Nucleus accumbens (tissue), 56 donors: ENCODE results near the gene ERN1.

Experiments
- DNase-seq, 56 donors: peaks; one replicate each; lab custom pipeline; 2025; lab: John Stamatoyannopoulos, UW

Gene ERN1

GRCh38 chr17:64091571-64091970, 38.4 kb downstream of the ERN1 start:
- DNase-seq, result no peak

DNA sequence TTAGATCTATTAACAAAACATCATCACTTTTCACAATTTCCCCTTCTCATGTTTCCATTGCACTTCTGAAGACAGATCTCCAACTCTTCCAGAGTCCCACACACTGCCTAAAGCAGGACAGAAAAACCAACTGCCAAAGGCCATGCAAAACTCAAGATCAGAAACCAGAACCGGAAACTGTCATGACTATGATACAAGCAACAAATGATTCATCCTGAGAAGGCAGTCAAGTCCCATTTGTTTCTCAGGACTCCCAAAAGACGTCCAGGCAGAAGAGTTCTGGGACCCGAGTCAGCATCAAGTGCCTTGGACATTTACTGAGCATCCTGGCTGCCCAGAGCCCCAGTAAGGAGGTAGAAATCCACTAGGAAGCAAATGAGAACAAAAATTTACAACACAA, 38.8 kb downstream of the ERN1 start:
- no peak for DNase-seq

DNA sequence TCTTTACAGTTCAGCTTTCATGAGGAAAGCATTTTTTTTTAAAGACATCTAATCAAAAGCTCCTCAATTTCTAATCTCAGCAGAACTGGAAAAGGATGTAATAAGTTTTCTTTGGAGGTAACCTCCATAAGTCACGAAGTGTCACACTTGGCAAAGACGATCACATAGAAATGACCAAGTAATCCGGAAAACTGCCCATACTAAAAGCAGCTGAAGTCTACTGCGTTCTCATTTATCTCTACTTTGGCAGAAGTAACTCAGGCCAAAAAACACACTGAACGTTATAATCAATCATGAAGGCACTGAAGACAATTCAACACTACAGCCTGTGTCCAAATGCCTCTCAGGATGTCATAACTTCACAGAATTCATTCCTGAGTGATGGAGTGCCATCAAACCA, 39.8 kb downstream of the ERN1 start:
- DNase-seq, result no peak

- no peak for DNase-seq
These were observed 42.5 kb downstream of the ERN1 start for GRCh38 chr17:64087252-64088005.

- no peak for DNase-seq
These were observed 44.3 kb downstream of the ERN1 start for GRCh38 chr17:64085650-64086005.

DNA sequence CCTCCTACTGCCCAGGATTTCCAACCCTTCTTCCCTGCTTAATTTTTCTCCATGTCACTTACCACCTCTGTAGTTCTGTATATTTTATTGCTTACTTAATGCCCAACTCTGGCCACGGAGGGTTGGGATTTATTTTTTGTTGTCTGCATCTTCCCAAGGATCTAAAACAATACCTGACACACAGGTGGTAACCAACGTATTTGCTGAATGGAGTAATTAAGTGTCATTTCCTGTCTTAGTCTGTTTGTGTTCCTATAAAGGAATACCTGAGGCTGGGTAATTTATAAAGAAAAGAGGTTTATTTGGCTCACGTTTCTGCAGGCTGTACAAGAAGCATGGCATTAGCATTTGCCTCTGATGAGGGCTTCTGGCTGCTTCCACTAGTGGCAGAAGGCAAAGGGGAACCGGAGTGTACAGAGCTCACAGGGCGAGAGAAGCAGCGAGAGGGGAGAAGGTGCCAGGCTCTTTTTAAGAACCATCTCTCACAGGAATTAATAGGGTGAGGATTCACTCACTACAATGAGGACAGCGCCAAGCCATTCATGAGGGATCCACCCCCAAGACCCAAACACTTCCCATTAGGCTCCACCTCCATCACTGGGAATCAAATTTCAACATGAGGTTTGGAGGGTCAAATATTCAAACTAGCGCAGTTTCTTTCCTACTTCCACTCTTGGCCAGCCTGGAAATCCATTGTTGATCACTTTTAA, 44.8 kb downstream of the ERN1 start:
- no peak for DNase-seq

GRCh38 chr17:64084086-64084939, 45.6 kb downstream of the ERN1 start:
- DNase-seq, result no peak

DNA sequence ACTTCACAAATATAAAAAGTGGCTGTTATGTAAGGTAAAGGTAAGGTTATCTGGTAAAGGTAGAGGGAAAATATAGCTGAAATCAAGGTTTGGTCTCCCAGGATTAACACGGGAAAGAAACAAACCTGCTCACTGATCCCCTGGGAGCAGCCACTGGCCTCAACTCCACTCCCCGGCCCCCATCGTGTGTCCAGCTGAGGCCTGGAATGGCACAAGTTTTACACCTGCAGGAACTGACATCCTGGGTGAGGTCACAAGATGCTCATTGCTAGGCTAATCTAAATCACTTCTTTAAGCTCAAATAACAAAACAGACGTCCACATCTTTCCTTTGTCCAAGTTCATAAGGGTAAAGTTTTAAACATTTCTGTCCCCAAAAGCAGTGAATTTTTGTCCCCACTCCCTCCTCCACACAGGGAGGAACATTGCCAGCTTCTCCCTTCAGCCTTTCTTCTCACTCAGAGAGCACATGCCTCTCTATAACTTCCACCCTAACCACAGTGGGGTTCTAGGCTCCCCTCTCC, 46.3 kb downstream of the ERN1 start:
- DNase-seq, result no peak

DNA sequence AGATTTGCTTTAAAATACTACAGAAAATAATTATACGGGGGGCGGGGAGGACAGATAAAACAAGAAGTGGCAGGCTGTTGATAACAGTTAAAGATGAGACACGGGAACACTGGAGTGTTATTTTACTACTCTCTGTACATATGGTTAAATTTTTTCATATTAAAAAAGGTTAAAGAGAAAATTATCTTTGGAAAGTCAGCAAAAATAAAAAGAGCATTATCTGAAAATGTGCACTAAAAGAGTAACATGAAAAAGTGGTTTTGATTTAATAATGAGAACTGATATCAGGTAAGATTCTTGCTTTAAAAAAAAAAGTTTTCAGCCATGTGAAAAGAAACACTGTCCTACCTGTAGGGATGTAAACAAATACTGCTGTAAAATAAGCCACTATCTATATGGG, 46.9 kb downstream of the ERN1 start:
- no peak for DNase-seq

GRCh38 chr17:64081802-64082799, 47.8 kb downstream of the ERN1 start:
- no peak for DNase-seq

- no peak for DNase-seq
These were observed 49.7 kb downstream of the ERN1 start for GRCh38 chr17:64080174-64080618.

- no peak for DNase-seq
These were observed 52.6 kb downstream of the ERN1 start for GRCh38 chr17:64077379-64077778.

DNA sequence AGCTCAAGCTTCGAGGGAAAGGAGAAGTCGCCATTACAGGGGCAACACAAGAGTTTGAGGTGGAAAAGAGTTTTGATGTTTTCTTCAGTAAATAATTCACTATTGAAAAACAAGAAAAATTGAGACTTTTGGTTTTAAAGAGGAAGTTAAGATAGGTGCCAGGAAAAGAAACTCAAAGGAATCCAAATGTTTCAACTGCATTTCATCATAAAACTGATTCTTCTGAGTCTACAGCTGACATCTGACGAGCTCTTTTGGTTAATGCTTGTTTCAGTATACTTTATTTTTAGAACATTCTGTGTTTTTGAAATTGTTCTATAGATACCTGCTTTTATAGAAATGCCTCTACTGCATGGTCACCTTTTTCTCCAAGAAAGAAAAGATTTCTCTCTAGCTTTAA, 54.0 kb downstream of the ERN1 start:
- DNase-seq, result no peak

- no peak for DNase-seq
These were observed 55.1 kb downstream of the ERN1 start for GRCh38 chr17:64074704-64075426.

DNA sequence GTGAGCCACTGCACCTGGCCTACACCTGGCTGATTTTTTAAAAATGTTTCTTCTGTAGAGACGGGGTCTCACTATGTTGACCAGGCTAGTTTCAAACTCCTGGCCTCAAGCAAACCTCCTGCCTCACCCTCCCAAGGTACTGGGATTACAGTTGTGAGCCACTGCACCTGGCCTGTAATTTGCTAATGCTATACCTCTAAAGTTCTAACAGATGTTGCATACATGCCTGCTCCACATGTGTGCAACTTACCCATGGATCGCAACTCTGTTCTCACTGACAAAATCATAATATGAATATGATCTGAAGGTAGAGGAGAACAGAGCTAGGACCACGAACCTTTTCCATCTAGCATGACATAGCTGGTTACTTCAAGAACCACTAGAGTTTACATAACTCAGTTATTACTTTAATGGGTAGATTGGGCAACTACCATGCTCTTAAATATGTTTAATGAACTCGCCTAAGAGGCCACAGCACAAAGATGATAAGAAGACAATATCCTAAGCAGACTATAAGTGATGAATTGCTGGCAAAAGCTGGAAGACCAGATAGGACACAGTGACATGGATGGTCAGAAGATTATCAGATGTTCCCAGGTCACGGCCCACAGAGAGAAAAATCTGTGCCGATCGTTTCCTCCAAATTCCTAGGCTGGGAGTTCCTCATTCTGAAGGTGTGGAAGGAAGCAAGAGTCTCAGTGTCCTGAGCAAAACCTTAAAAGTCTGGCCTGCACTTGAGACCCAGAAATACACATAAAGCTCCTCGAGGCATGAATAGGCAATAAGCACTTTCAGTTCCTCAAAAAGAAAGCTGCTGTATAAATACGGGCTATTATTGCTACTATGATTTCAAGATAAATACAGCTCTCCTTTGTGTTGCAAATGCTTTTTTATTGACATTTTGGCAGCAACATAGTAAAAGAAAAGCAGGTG, 55.9 kb downstream of the ERN1 start:
- no peak for DNase-seq

GRCh38 chr17:64071111-64071510, 58.8 kb downstream of the ERN1 start:
- no peak for DNase-seq

GRCh38 chr17:64070213-64070612, 59.7 kb downstream of the ERN1 start:
- DNase-seq, result no peak

DNA sequence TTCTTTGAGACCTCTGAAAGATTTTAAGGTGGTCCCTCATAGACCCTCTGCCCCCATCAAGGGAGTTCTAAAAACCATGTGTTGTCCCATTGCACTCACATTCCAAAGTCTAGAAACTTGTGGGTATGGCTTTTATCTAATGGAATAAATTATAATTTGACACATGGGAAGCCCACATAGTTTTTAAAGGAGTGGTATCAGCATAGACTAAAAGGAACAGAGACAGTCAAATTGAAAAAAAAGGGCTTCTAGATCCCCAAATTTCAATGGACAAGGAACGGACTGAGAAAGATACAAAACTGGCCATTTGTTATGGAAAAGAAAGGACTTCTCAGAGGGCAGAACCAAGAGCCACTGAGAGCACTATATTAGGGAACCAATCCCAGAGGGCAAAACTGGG, 60.8 kb downstream of the ERN1 start:
- no peak for DNase-seq
